Smooth muscle cell of the pulmonary artery (primary cell): ENCODE results near the gene MCEE. TPM values are rescaled to one million over a fixed set of nuclear protein-coding genes. Genes with fewer than 3 reads are reported as not detected.

ENCODE experiments used
- total RNA-seq: library from RNA; depleted of rRNA; stranded (reverse); fragments of >200 nt; gene quantifications from 2 replicates; pipeline ENCODE4 v1.2.3, GENCODE V29; 2014

The MCEE gene
- total RNA-seq: 15.1 and 23.0 TPM in 2 replicates

DNA sequence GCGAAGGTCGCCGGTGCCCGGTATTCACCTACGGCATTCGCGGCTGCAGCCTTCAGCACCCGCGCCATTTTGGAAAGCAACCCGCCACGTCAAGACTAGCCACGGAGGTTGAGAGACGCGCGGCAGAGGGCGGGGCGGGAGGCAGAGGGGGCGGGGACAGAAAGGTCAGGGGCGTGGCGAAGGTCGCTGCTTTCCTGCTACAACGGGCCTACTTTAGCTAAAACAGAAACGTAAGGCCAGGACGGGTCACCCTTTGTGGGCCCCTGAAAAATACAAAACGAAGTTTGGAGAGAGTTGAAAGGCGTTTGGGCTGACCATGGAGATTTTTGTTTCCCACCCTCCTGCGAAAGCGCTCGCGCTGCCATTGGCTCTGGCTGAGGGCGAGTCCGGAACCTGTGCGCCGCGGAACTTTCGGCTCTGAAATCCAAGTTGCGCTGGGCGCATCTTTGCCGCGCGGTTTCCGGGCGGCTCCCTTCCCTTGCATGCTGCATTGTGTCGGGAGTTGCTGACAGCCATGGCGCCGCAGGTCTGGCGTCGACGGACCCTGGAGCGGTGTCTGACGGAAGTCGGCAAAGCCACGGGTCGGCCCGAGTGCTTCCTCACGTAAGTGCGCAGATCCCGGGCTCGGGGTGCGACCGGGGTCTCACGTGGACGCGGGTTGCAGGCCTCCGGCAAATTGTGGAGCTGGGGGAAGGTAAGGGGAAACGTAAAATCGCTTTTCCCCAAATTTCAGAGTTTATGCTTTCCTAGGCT lies at the start of gene MCEE, which contains the start of gene MPHOSPH10:
Gene MCEE, minus strand, starts transcription at position 78 of the 753 bp plus-strand sequence. Its CDS starts 10 bp downstream, at position 68.
Gene MPHOSPH10, plus strand, starts transcription at position 483 of the 753 bp plus-strand sequence. Its CDS starts 32 bp downstream, at position 515.

DNA sequence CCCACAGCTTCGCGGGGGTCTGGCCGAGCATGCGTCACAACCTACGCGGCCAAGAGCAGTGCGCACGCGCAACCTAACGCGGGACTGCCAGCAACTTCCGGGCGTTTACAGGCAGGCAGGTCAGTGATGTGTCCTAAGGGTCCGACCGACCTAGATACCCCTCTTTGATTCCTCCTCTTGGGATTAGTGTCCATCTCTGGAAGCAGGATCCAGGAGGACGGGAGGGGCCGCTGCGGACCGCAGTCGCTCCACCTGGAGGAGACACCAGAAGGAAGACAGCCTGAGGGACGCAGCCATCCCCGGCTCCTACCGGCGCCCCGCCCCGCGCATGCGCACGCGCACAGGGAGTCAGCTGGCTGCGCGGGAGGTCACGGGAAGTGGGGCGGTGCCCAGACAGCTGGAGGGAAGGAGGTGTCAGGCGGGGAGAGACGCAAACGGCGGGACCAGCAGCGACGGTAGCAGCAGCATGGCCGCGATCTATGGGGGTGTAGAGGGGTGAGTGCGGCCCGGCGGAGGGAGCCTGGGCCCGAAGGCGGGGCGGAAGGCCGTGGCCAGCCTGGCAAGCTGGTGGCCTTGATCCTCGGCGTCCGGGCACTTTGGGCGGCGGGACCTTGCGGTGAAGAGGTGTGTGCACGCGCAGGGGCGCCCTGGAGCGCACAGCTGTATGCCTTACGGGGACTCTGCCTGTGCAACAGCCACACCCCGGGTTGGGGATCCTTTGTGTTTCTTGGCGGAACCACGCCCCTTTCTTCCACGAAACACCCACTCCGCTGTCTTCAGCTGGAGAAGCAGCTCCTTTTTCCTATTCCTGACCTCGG lies 61.6 kb downstream of the MCEE start, which contains the start of gene NAGK:
Gene NAGK, plus strand, starts transcription at position 431 of the 818 bp plus-strand sequence. Its CDS starts 36 bp downstream, at position 467.

Other genes starting within 250 kb of the MCEE start
- gene VAX2, start 229.7 kb downstream of the MCEE start, total RNA-seq: 1.6 and 2.0 TPM in 2 replicates
- gene ATP6V1B1, start 194.3 kb downstream of the MCEE start, total RNA-seq: 1.1 and 2.2 TPM in 2 replicates
- 0.20 and 0.30 TPM in 2 replicates for gene ANKRD53, start 151.6 kb downstream of the MCEE start, total RNA-seq
- 49.8 and 61.1 TPM in 2 replicates for gene TEX261, start 135.4 kb downstream of the MCEE start, total RNA-seq
- 54.6 and 55.8 TPM in 2 replicates for gene NAGK, start 61.6 kb downstream of the MCEE start, total RNA-seq
- gene MPHOSPH10, start 405 bp upstream of the MCEE start, total RNA-seq: 13.6 and 15.2 TPM in 2 replicates
- gene PAIP2B, start 96.9 kb upstream of the MCEE start, total RNA-seq: 0.36 and 0.65 TPM in 2 replicates
- gene ZNF638, start 201.6 kb upstream of the MCEE start, total RNA-seq: 88.7 and 111 TPM in 2 replicates